B cell (primary cell): ENCODE results near the gene ASTN2. TPM values are rescaled to one million over a fixed set of nuclear protein-coding genes. Genes with fewer than 3 reads are reported as not detected.

Experiments
- ATAC-seq: fragments of 200-7000 bp; cut with Tn5 transposase; one replicate; pipeline ENCODE4 v1.10.0; 2021; ENCODE audit warnings: low read depth, mild to moderate bottlenecking, moderate number of reproducible peaks, moderate library complexity
- CTCF ChIA-PET: fragments of 350-600 bp; sonication (Branson Sonifier 250); formaldehyde crosslinking; loops from one replicate; lab custom pipeline; 2021; ENCODE audit warnings: antibody characterized with exemption, inconsistent platforms; lab: Charles Lee
- POLR2A ChIA-PET: fragments of 350-600 bp; sonication (Branson Sonifier 250); formaldehyde crosslinking; loops from one replicate; lab custom pipeline; 2021; ENCODE audit warnings: antibody characterized with exemption; lab: Charles Lee
- DNase-seq: peaks from one replicate; pipeline ENCODE4 v3.0.0; 2013
- H2AFZ ChIP-seq: 2 replicates; pipeline ENCODE4 v1.6.1; 2012; ENCODE audit warnings: mild to moderate bottlenecking, low read depth, low read length; ENCODE audit not compliant: insufficient read depth, poor library complexity, severe bottlenecking
- H3K27ac ChIP-seq, 2 donors: 1 replicate in 1 of 2; 2 replicates in 1 of 2; pipeline ENCODE4 v1.5.1; 2012 to 2013; ENCODE audit warnings: low read length in 2 of 2, mild to moderate bottlenecking in 2 of 2, moderate library complexity in 1 of 2
- H3K27me3 ChIP-seq, 4 experiments: fragments of 200-600 bp in 1 of 4; sonication (generic) in 1 of 4; replicated peaks in 1 of 4; 1 replicate in 2 of 4; 2 replicates in 2 of 4; pipeline versions ENCODE4 v1.6.1 to v1.7.0; 2013 to 2016; ENCODE audit warnings: low read length in 3 of 4, mild to moderate bottlenecking in 2 of 4, mixed read lengths in 1 of 4, moderate library complexity in 1 of 4; ENCODE audit not compliant: insufficient read depth in 4 of 4, control insufficient read depth in 3 of 4; ENCODE audit errors: control extremely low read depth in 1 of 4
- H3K36me3 ChIP-seq, 2 experiments: replicated peaks in 1 of 2; 1 replicate in 1 of 2; 2 replicates in 1 of 2; pipeline versions ENCODE4 v1.6.1 to v1.7.1; 2013; ENCODE audit warnings: low read length in 1 of 2; ENCODE audit not compliant: insufficient read depth in 2 of 2, control insufficient read depth in 1 of 2; ENCODE audit errors: control extremely low read depth in 1 of 2, extremely low read depth in 1 of 2
- H3K4me1 ChIP-seq, 2 donors: fragments of 200-600 bp in 1 of 2; sonication (generic) in 1 of 2; 1 replicate in 1 of 2; 2 replicates in 1 of 2; pipeline versions ENCODE4 v1.5.1 to v1.6.1; 2013 to 2017; ENCODE audit warnings: low read length in 2 of 2; ENCODE audit not compliant: control insufficient read depth in 2 of 2, insufficient read depth in 2 of 2
- H3K4me2 ChIP-seq: replicated peaks from 2 replicates; pipeline ENCODE3; 2012; ENCODE audit warnings: mild to moderate bottlenecking, low read depth, low read length; ENCODE audit not compliant: poor library complexity, severe bottlenecking
- H3K4me3 ChIP-seq, 5 experiments: fragments of 200-600 bp in 1 of 5; sonication (generic) in 1 of 5; 1 replicate in 3 of 5; 2 replicates in 2 of 5; pipeline versions ENCODE4 v1.5.1 to v1.7.0; 2011 to 2016; ENCODE audit warnings: low read length in 4 of 5, mild to moderate bottlenecking in 4 of 5, low read depth in 2 of 5, control low read depth in 1 of 5, moderate library complexity in 1 of 5; ENCODE audit not compliant: insufficient read depth in 1 of 5; ENCODE audit errors: control extremely low read depth in 1 of 5, extremely low read depth in 1 of 5
- H3K79me2 ChIP-seq: fragments of 200-600 bp; sonication (generic); one replicate; pipeline ENCODE4 v1.6.0; 2016; ENCODE audit warnings: low read length; ENCODE audit not compliant: control insufficient read depth, insufficient read depth
- H3K9ac ChIP-seq: fragments of 200-600 bp; sonication (generic); 2 replicates; pipeline ENCODE4 v1.6.1; 2017; ENCODE audit warnings: mild to moderate bottlenecking, low read length, moderate library complexity
- H3K9me3 ChIP-seq, 3 donors: one replicate each; pipeline versions ENCODE4 v1.6.1 to v1.7.1; 2013; ENCODE audit warnings: low read length in 2 of 3; ENCODE audit not compliant: control insufficient read depth in 2 of 3, insufficient read depth in 1 of 3; ENCODE audit errors: control extremely low read depth in 1 of 3
- H4K20me1 ChIP-seq: 2 replicates; pipeline ENCODE4 v1.6.0; 2012; ENCODE audit warnings: mild to moderate bottlenecking, low read length; ENCODE audit not compliant: insufficient read depth, control insufficient read depth, poor library complexity, severe bottlenecking
- H3K27ac Mint-ChIP-seq: one replicate; pipeline ENCODE4 v1.8.0; 2021; ENCODE audit warnings: mixed read lengths
- H3K27me3 Mint-ChIP-seq: one replicate; pipeline ENCODE4 v1.8.0; 2021; ENCODE audit warnings: mixed read lengths
- H3K4me1 Mint-ChIP-seq: one replicate; pipeline ENCODE4 v1.8.0; 2021; ENCODE audit warnings: mixed read lengths
- H3K4me3 Mint-ChIP-seq: one replicate; pipeline ENCODE4 v1.8.0; 2021; ENCODE audit warnings: mixed read lengths
- H3K9me3 Mint-ChIP-seq: one replicate; pipeline ENCODE4 v1.8.0; 2022; ENCODE audit warnings: mixed read lengths; ENCODE audit not compliant: insufficient read depth
- CTCF ChIP-seq: fragments of 200-600 bp; IDR thresholded peaks from one replicate; pipeline ENCODE4 v1.8.0; 2022; ENCODE audit warnings: antibody characterized with exemption, mild to moderate bottlenecking
- EZH2 ChIP-seq: IDR thresholded peaks from 2 replicates; pipeline ENCODE4 v1.6.1; 2012; ENCODE audit warnings: borderline replicate concordance, low read depth, mild to moderate bottlenecking, moderate library complexity, low read length; ENCODE audit not compliant: insufficient read depth, poor library complexity, severe bottlenecking
- WGBS: methylation state at CpG from one replicate; pipeline ENCODE4 v1.1.5; 2013; ENCODE audit warnings: missing lambda C conversion rate; ENCODE audit not compliant: insufficient coverage; 5-methylcytosine and 5-hydroxymethylcytosine counted together
- intact Hi-C: fragments of 100-400 bp; cut with micrococcal nuclease; formaldehyde crosslinking; loops from one replicate; pipeline ENCODE4 v1.10.0; 2022
- polyA plus RNA-seq: library from polyadenylated mRNA; depleted of rRNA; stranded (reverse); fragments of >200 nt; gene quantifications from 2 replicates; pipeline ENCODE4 v1.2.3, GENCODE V29; 2012
- total RNA-seq, 2 donors: library from RNA; stranded (reverse); fragments of 120-200 nt in 1 of 2; gene quantifications; 1 replicate in 1 of 2; 2 replicates in 1 of 2; pipeline versions ENCODE4 v1.2.3 to v1.2.4, GENCODE V29; 2013 to 2022

ASTN2 gene
- total and polyA plus RNA-seq, 2 donors (not counting 1 experiment from before 2014, with no cell fraction given): 1.2 to 3.6 TPM

GRCh38 chr9:116594547-116594946 lies 820.3 kb downstream of the ASTN2 start:
- WGBS: 81% methylated on average over 2 of the region's 2 CpGs
- intact Hi-C loops: no loop called here
- POLR2A ChIA-PET: no interaction called here

GRCh38 chr9:116592970-116593369 lies 821.9 kb downstream of the ASTN2 start:
- no peak for DNase-seq
- H3K4me1 ChIP-seq: no peaks in the 10 kb centered on the region
- no peak overlapping the region for H3K9ac ChIP-seq
- Mint-ChIP-seq H3K9me3 (peaks cover 10% of the 10 kb centered on the region), H3K27me3 (no peaks in the 10 kb centered on the region), H3K4me3 (no peak overlapping the region), H3K4me1 (no peaks in the 10 kb centered on the region), H3K27ac (no peak overlapping the region)
- H3K36me3 ChIP-seq: no peaks in the 10 kb centered on the region
- intact Hi-C loops: no loop called here
- WGBS: 100% methylated on average over 1 of the region's 3 CpGs
- H4K20me1 ChIP-seq: no peaks in the 10 kb centered on the region
- ChIA-PET CTCF (no interaction called here), POLR2A (no interaction called here)
- no peaks in the 10 kb centered on the region for H3K79me2 ChIP-seq
- TF ChIP-seq CTCF (no peak), EZH2 (no peak)
- no peak for ATAC-seq
- no peaks in the 10 kb centered on the region for H3K27me3 ChIP-seq
- H3K4me2 ChIP-seq: no peak overlapping the region
- H2AFZ ChIP-seq: no peak overlapping the region
- no peak overlapping the region for H3K4me3 ChIP-seq
- peaks cover 0 to 11% (median 9%) of the 10 kb centered on the region in 3 donors for H3K9me3 ChIP-seq
- no peak overlapping the region for H3K27ac ChIP-seq

More at GRCh38 chr9:116594547-116594946, 820.3 kb downstream of the ASTN2 start:
- Histone ChIP-seq H4K20me1 (no peaks in the 10 kb centered on the region), H3K4me3 (no peak overlapping the region), H3K4me2 (no peak overlapping the region), H3K36me3 (no peaks in the 10 kb centered on the region), H3K27ac (no peak overlapping the region), H3K9me3 (peaks cover 0 to 11% (median 0%) of the 10 kb centered on the region in 3 donors), H3K27me3 (no peaks in the 10 kb centered on the region), H3K4me1 (no peaks in the 10 kb centered on the region), H3K9ac (no peak overlapping the region), H3K79me2 (no peaks in the 10 kb centered on the region), H2AFZ (no peak overlapping the region)
- ATAC-seq (no peak), DNase-seq (no peak)
- Mint-ChIP-seq H3K27ac (no peak overlapping the region), H3K4me3 (no peak overlapping the region), H3K9me3 (peaks cover 2% of the 10 kb centered on the region), H3K27me3 (no peaks in the 10 kb centered on the region), H3K4me1 (no peaks in the 10 kb centered on the region)
- TF ChIP-seq CTCF: no peak
- no peak for TF ChIP-seq EZH2
- CTCF ChIA-PET: no interaction called here
